Psoas muscle (tissue), 8 donors: ENCODE data around the gene ASTN1. TPM values are rescaled to one million over a fixed set of nuclear protein-coding genes. Genes with fewer than 3 reads are reported as not detected.

Experiments
- ATAC-seq, 4 donors: fragments of 200-7000 bp; cut with Tn5 transposase; one replicate each; pipeline ENCODE4 v1.9.1; 2020; ENCODE audit warnings: moderate library complexity in 3 of 4, mild to moderate bottlenecking in 2 of 4
- DNase-seq, 2 donors: peaks; one replicate each; pipeline ENCODE4 v3.0.0-alpha.2; 2020
- H3K27ac ChIP-seq: fragments of 200-600 bp; one replicate; pipeline ENCODE4 v1.8.0; 2022
- H3K27me3 ChIP-seq, 3 donors: fragments of 200-600 bp in 1 of 3; one replicate each; pipeline versions ENCODE4 v1.6.1 to v1.8.0; 2013 to 2022; ENCODE audit warnings: low read length in 2 of 3, mild to moderate bottlenecking in 2 of 3, moderate library complexity in 1 of 3; ENCODE audit not compliant: insufficient read depth in 3 of 3
- H3K36me3 ChIP-seq, 2 donors: fragments of 200-600 bp in 1 of 2; one replicate each; pipeline versions ENCODE4 v1.6.1 to v1.8.0; 2013 to 2022; ENCODE audit warnings: low read depth in 1 of 2, mild to moderate bottlenecking in 1 of 2, moderate library complexity in 1 of 2; ENCODE audit not compliant: insufficient read depth in 1 of 2
- H3K4me1 ChIP-seq: fragments of 200-600 bp; one replicate; pipeline ENCODE4 v1.8.0; 2022
- H3K4me3 ChIP-seq: fragments of 200-600 bp; one replicate; pipeline ENCODE4 v1.8.0; 2022; ENCODE audit warnings: mild to moderate bottlenecking
- H3K9me3 ChIP-seq: fragments of 200-600 bp; one replicate; pipeline ENCODE4 v1.8.0; 2022
- WGBS, 3 donors: extraction: QIAGEN DNeasy Blood & Tissue Kit; methylation state at CpG; one replicate each; pipeline versions ENCODE4 v1.1.6 to v1.1.7; 2013; 5-methylcytosine and 5-hydroxymethylcytosine counted together
- intact Hi-C, 2 donors: fragments of 100-400 bp; cut with DNase I; formaldehyde crosslinking; loops; one replicate each; pipeline versions ENCODE4 v1.11.0 to v1.14.2; 2022
- polyA plus RNA-seq, 3 donors: library from polyadenylated mRNA; stranded (reverse); fragments of 200-250 nt; gene quantifications; one replicate each; pipeline ENCODE4 v1.2.3, GENCODE V29; 2013
- total RNA-seq, 4 donors: library from RNA; stranded (reverse); fragmentation: NEBNext Ultra II Directional in 2 of 4; extraction: Animal tissue kit (Norgen Biotek cat#: 25700) in 2 of 4; gene quantifications; one replicate each; pipeline versions ENCODE4 v1.2.1 to v1.2.4, GENCODE V29; 2021 to 2023
- TF ChIP-seq, protein P1 (sequence below): fragments of 200-600 bp; IDR thresholded peaks from one replicate; pipeline ENCODE4 v1.8.0; 2022; ENCODE audit warnings: antibody characterized with exemption
- donor health status: healthy with polysubstance abuse.
- donor health status: DM: no; HTN: no; CAD: no; lungs with moderate emphysema.
- donor health status: Bipolar disorder and iron deficiency.
- donor health status: healthy.
- donor health status: DM: yes; HTN: yes; CAD: no.
- donor health status: DM: no; HTN: no; CAD: no.
- donor health status: DM: no; HTN: no; CAD: no.
- donor health status: DM: yes; HTN: yes; CAD: no.

ASTN1 gene
- total and polyA plus RNA-seq, 7 donors = 0.03 to 0.51 (median 0.11) TPM; not detected in 1

GRCh38 chr1:176811511-176812288, 352.8 kb downstream of the ASTN1 start:
- intact Hi-C loops = no loop called here

GRCh38 chr1:176809292-176809691, 355.2 kb downstream of the ASTN1 start:
- TF ChIP-seq, protein P1, sequence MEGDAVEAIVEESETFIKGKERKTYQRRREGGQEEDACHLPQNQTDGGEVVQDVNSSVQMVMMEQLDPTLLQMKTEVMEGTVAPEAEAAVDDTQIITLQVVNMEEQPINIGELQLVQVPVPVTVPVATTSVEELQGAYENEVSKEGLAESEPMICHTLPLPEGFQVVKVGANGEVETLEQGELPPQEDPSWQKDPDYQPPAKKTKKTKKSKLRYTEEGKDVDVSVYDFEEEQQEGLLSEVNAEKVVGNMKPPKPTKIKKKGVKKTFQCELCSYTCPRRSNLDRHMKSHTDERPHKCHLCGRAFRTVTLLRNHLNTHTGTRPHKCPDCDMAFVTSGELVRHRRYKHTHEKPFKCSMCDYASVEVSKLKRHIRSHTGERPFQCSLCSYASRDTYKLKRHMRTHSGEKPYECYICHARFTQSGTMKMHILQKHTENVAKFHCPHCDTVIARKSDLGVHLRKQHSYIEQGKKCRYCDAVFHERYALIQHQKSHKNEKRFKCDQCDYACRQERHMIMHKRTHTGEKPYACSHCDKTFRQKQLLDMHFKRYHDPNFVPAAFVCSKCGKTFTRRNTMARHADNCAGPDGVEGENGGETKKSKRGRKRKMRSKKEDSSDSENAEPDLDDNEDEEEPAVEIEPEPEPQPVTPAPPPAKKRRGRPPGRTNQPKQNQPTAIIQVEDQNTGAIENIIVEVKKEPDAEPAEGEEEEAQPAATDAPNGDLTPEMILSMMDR = no peak
- WGBS, 3 donors = 65 to 79% (median 66%) methylated on average over 2 of the region's 2 CpGs
- H3K4me1 ChIP-seq = no peaks in the 10 kb centered on the region

More at GRCh38 chr1:176811511-176812288, 352.8 kb downstream of the ASTN1 start:
- H3K27me3 ChIP-seq = no peaks in the 10 kb centered on the region
- H3K9me3 ChIP-seq = no peaks in the 10 kb centered on the region
- H3K27ac ChIP-seq = no peak overlapping the region
- 25 to 32% (median 31%) methylated on average over 4 of the region's 4 CpGs for WGBS, 3 donors
- no peak for DNase-seq
- H3K4me3 ChIP-seq = no peak overlapping the region
- H3K36me3 ChIP-seq = no peaks in the 10 kb centered on the region
- no peak for ATAC-seq
- no peaks in the 10 kb centered on the region for H3K4me1 ChIP-seq
- TF ChIP-seq, protein P1 = no peak

More at GRCh38 chr1:176809292-176809691, 355.2 kb downstream of the ASTN1 start:
- Histone ChIP-seq H3K36me3 (no peaks in the 10 kb centered on the region), H3K27ac (no peak overlapping the region), H3K9me3 (no peaks in the 10 kb centered on the region), H3K4me3 (no peak overlapping the region), H3K27me3 (no peaks in the 10 kb centered on the region)
- no peak for ATAC-seq
- intact Hi-C loops = no loop called here
- no peak for DNase-seq

Other genes starting within 250 kb of the ASTN1 start
- under 1 TPM in 2 of 4 donors, not detected in 2; 0.27 to 0.38 TPM for gene BRINP2, start 6.2 kb upstream of the ASTN1 start, total RNA-seq
- under 1 TPM in 2 of 3 donors, not detected in 1; 0.04 to 0.20 TPM for gene BRINP2, start 6.2 kb upstream of the ASTN1 start, polyA plus RNA-seq